GM19395 (cell line): Measurements from ENCODE around the gene VSX1.

Experiments used
- ATAC-seq: cut with Tn5 transposase; IDR thresholded peaks from one replicate; pipeline ENCODE4 v1.9.1; 2021; ENCODE audit warnings: mild to moderate bottlenecking, moderate library complexity; ENCODE audit not compliant: unreplicated experiment

The VSX1 gene

DNA sequence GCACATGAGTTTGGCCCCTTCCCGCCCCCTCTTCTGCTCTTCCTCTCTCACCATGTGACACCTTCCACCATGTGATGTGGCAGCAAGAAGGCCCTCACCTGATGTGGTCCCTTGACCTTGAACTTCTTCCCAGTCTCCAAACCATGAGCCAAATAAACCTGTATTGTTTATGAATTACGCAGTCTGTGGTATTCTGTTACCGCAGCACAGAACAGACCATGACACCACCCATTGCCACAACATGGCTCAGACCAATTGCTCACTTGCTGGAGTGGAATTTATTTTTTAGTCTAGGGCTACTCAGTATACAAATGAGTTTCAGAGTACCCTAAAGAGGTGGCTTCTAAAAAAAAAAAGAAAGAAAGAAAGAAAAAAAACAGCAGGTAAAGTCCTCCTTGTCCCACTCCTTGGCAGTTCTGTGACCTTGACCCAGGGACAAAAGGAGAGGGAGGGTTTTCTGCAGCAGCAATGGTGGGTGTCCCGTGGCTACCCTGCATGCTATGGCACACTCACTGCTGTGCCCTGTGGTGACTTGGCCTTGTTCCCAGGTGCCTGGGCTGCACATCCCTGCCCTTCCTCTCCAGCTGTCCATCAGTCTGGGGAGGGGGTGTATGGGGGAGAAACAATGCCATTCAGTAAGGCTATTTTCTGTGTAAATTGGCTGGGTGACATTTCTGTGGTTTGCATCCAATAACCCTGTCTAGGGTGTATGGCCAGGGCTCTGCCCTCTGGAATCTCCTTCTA, 5.4 kb upstream of the VSX1 start:
- no peak for ATAC-seq

DNA sequence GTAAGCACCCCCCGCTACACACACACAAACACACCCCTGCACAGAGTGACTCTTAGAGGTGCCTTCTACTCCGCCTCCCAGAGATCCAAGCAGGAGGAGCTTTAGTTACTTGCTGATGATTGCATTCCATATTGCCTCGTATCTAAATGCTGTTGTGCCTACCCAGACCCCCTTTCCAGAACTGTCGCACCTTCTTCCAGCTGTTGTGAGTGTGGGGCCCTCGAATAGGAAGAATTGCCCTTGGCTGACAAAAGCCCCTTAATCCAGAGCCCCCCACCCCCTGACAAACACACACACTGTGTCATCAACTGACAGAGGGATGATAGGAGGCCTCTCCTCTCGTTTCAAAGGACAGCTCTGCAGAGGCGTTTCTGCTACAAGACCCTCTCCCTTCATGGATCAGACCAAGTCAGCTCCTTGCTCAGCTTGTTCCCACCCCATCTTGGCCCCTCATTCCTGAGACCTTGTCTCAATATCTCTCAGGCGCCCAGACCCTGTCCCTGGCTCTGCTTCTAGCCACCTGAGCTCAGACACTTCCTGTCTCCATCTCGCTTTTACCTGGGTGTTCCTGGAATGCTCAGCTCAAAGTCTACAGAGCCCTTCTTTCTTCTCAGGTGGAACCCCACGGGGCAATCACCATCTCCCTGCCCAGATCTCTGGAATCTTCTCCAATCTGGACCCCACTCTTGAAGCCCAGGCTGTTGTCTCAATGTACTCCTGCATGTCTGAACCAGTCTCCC, 4.0 kb upstream of the VSX1 start:
- ATAC-seq: no peak

GRCh38 chr20:25084626-25085187, 2.8 kb upstream of the VSX1 start:
- ATAC-seq: no peak

DNA sequence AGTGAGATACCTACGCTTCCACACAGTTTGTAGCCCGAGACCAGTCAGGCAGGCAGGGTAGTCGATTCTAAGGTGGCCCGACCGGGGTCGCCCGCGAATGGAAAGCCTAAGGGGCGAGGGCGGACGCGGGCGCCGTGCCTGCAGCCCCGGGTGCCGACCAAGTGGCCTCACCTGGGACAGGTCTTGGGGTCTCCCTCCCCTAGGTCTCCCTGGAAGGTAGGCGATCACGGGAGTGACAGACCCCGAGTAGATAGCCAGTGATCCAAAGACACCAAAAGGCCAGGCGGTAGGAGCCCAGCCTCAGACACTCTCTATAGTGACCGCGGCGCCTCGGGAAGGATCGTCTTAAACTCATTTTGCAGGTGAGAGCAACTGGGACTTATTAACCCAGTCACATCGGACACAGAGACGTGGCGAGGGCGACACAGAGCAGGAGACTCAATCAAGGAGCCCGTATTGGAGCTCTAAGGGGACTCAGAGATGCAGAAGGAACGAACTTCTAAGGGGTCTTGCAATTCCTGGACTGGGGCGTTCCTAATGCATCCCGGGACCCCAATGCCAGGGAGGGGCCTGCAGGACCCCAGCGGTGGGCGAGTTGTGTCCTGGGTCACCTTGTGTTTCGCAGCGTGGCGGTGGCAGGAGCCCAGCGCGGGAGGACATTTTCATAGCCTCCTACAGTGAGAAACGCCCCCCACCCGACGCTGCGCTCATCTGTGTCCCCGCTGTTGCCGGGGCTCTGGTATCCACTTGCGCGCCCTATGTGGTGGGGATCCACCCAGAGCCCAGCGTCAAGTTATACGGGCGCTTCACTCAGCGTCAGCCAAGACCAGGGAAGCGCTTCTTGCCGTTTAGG, 2.1 kb upstream of the VSX1 start:
- peak; percentile 56 for ATAC-seq

GRCh38 chr20:25083141-25083772, 1.3 kb upstream of the VSX1 start:
- ATAC-seq: no peak

DNA sequence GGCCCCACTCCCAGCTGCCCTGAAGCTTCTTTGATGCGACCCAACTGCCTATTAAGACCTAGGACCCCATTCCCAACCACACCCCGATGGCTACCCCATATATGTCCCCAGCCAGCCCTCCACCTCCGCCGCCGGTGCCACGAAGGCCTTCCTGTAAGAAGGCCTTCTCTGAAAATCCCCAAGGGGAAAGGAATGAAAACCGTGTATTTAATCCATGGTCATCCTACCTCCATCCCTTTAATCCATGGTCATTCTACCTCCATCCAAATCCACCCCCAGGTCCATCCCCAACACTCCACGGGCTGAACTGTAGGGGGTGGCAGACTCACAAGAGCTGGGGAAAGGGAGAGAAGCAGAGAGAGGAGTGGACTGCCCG, 545 bp upstream of the VSX1 start:
- no peak for ATAC-seq

DNA sequence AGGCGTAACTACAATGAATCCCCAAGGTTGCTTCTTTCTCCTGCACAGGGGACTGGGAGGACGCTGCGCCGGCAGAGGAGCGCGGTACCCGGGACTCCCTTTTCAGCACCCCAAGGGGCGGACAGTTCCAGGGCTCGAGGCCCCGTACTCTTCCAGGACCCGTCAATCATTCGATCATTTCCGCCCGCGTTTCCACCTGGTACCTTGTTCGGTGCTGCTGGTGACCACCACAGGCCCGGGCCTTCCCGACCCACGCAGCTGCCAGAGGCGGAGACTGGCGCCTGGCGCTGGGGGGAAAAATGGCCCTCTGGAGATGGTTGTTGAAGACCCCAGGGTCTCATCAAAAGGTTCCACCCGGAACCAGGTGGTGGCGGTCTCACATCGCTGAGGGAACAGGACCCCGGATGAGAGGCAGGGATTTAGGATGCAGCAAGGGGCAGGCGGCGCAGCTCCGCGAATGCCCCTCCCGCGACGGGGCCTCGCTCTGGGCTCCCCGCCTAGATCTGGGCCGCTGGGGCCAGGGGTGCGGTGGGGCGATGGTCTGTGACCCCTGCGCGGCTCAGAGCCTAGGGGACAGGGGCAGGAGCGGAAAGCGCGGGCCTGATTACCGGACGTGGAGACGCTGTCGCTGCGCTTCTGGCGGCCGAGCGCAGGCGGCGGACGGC, 744 bp downstream of the VSX1 start:
- ATAC-seq: no peak

GRCh38 chr20:25079171-25079570, 2.8 kb downstream of the VSX1 start:
- no peak for ATAC-seq

GRCh38 chr20:25078662-25079061, 3.3 kb downstream of the VSX1 start:
- no peak for ATAC-seq

DNA sequence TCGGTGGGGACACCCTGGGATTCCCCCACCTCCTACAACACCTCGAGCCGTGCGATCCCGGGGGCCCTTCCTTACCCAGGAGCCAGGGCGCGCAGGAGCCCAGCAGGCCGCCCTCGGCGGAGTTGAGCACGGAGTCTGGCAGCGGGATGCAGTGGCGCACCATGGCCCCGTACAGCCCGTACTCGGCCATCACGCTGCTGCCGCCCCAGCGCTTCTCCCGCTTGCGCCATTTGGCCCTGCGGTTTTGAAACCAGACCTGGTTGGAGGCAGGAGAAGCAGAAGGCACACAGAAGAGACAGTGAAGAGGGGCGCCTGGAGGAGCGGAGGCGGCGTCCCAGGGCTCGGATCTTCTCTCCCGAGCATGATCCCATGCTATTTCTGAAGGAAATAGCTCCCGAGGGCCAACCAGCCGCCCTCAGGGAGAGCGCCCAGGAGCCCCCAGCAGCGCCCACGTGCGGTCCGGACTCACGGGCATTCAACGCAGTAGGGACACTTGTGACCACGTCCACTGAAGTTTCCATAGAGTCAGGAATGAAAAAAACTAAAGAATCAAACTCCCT, 4.3 kb downstream of the VSX1 start:
- ATAC-seq: no peak

DNA sequence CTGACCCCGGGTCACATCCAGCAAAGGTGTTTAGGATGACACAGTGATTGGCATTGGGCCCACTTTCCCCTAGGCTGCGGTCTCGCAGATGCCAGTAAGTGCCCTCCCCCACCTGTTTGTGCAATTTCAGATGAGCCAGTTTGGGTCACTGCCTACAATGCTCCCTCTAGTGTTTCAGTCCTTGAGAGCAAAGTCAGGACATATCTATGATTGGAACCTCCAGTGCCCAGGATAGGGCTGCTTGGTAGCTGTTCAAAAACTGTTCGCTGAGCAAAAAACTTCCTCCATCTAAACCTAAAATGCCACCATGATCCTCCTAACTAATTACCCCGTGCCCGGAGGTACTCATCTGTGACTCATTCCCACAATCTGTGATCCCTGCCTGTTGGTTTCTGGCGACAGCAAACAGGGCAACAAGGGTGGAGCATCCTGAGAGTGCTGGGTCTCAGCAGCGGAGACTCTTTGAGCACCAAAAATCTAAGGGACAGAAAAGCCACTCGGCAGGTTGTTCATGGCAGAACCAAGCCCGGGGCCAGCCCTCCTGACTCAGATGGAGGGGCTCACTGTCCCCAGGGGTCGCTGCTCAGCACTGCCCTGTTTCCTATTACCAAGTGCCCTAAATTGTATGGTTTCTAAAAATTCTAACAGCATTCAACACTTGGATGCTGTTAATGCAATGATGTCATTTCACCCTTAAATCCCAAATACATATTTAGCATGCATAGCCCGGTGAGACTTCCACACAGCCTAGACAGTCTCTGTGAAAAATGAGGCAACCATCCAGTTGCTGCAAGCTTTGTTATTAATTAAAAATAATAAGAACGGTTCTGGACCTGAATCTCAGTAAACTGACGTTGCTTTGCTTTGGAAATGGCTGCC, 5.0 kb downstream of the VSX1 start:
- no peak for ATAC-seq

DNA sequence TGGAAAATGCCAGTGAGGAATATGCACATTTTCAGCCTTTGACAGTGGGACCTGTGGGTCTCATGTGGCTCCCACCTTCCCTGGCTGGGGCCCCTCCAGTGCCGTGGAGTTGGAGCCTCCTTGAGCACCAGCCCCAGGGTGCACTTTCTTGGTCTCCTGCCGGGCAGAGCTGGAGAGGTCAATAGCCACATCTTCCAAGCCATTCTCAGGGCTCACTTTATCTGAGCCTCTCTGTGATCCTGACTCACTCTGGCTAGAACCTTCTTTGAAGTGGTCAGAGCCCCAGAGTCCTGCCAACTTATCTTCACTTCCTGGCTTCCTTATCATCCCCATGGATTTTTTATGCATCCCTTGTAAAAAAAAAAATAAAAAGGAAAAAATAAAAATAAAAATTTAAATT, 5.7 kb downstream of the VSX1 start:
- no peak for ATAC-seq

DNA sequence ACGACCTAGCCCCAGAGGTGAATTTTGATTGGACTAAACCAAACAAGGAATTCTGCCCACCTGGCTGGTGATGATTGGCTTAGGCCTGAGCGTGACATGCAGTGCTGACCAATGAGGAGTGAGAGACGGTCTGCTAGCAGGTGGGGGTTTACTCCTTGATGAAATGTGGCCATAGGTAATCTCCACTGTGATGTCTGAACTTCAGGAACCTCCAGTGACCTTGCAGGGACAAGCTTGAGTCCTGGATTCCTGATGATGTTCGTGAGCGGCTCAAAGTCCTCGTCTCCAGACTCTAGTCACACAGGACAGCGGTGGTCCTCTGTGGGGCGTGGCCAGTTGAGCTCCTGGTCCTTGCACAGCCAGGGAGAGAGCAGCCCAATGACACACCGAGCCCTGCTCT, 8.4 kb downstream of the VSX1 start:
- ATAC-seq: no peak

- no peak for ATAC-seq
These were observed 9.6 kb downstream of the VSX1 start for GRCh38 chr20:25072226-25072811.

GRCh38 chr20:25071734-25072133, 10.2 kb downstream of the VSX1 start:
- no peak for ATAC-seq

- no peak for ATAC-seq
These were observed 11.0 kb downstream of the VSX1 start for GRCh38 chr20:25070821-25071473.

- ATAC-seq: no peak
These were observed 14.6 kb downstream of the VSX1 start for GRCh38 chr20:25067102-25067987.
